ENCODE measurements around the gene AMOT. TPM values are rescaled to one million over a fixed set of nuclear protein-coding genes. Genes with fewer than 3 reads are reported as not detected.
A peak's percentile ranks its signal among the peaks of the same experiment; 100 is the strongest.

Gene AMOT
- polyA plus RNA-seq, 6 donors from 2014 or later: 2.4 to 4.3 (median 2.9) TPM

DNA sequence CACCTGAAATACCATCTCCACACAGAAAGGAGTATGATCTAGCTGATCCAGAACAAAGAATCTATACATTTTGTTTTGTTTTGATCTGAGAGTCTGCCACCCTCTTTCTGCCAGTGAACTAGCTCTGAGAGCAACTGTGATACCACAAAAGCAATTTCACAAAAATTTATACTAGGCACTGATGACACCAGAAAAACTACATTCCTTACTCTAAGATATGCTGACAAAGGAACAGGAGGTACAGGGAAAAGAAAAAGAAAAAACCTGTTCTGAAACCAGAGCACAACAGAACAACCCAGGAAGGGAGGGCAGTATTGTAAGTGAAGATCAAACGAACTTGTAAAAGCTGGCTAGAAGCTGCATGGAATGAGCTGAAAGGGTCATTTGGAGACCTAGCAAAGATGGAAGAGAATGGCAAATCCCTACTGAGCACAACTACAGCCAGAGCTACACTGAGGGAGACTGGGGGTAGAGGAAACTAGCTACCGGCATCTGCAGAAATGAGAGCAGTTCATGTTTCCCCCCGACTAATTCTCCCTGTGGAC, 31.9 kb downstream of the AMOT start:
- no peaks in the 10 kb centered on the region for H3K4me1 Mint-ChIP-seq
- H3K27ac Mint-ChIP-seq: no peak overlapping the region
- no peaks in the 10 kb centered on the region for H3K9me3 Mint-ChIP-seq
- H3K36me3 Mint-ChIP-seq: no peaks in the 10 kb centered on the region
- ATAC-seq (ENCODE audit: low read depth in 2 of 2) (no peak), DNase-seq (no peak)
- H3K4me3 Mint-ChIP-seq: no peak overlapping the region
- no peaks in the 10 kb centered on the region for H3K27me3 Mint-ChIP-seq

DNA sequence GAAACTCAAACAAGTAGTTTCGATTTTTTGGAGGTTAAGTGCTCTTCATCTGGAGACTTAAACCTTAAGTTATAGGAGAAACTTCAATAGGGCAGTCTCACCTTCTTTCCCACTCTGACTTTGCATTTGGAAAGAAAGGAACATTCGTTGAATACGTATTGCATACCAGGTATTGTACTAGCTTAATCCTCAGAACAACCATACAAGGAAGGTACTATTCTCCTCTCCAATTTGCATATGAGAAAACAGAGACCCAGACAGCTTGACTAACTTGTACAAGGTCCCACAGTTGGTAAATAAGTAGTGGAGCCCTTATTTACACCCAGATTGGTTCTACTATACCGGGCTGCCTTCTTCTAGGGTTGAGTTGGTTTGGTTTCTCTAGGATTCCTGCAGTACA, 32.6 kb downstream of the AMOT start:
- Mint-ChIP-seq H3K4me1 (no peaks in the 10 kb centered on the region), H3K9me3 (no peaks in the 10 kb centered on the region), H3K27me3 (no peaks in the 10 kb centered on the region), H3K27ac (no peak overlapping the region), H3K4me3 (no peak overlapping the region), H3K36me3 (peaks cover 0 to 2% of the 10 kb centered on the region in 2 donors)
- ATAC-seq (ENCODE audit: low read depth in 2 of 2): no peak
- DNase-seq: no peak

DNA sequence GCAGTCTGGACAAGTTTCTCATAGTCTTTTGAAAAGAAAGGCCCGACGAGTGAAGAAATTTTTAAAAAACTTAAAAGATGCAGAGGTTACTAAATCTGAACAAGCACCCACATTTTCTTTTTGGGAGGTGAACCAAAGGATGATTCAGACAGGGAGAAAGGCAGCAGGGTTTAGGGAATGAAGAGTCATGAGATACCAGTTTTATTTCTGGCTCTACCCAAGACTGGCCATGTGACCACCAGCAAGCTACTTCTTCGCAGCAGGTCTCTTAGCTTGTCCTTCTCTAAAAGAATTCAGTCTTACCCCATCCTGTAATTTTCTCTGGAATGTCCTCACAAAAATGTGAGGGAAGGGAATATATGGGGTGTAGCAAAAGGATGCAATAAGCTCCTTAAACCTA, 37.6 kb downstream of the AMOT start:
- H3K27me3 Mint-ChIP-seq: no peaks in the 10 kb centered on the region
- ATAC-seq (ENCODE audit: low read depth in 2 of 2) (no peak), DNase-seq (no peak)
- no peaks in the 10 kb centered on the region for H3K4me1 Mint-ChIP-seq
- peaks cover 12 to 15% of the 10 kb centered on the region in 2 donors for H3K36me3 Mint-ChIP-seq
- H3K4me3 Mint-ChIP-seq: no peak overlapping the region
- peaks cover 0 to 9% (median 2%) of the 10 kb centered on the region in 7 donors for H3K9me3 Mint-ChIP-seq
- H3K27ac Mint-ChIP-seq: no peak overlapping the region

DNA sequence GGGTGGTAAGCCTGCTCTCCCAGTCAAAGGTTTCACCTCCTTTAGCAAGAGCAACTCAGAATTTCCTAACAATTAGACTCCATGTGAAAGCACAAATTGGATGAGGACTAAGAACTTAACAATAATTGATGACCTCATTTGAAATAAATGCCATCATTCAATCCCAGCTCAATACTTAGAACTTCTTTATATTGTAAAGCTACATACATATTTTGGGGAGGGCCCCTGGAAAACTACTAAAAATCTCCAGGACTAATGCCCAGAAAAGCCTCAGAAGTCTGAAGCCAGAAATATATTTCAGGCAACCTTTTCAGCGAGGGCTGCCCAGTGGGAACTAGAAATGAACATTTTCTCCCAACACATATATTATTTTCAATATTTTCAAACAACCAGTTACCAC, 38.1 kb downstream of the AMOT start:
- H3K27ac Mint-ChIP-seq: no peak overlapping the region
- H3K27me3 Mint-ChIP-seq: no peaks in the 10 kb centered on the region
- no peak for ATAC-seq (ENCODE audit: low read depth in 2 of 2)
- peaks cover 15 to 20% of the 10 kb centered on the region in 2 donors for H3K36me3 Mint-ChIP-seq
- H3K9me3 Mint-ChIP-seq: peaks cover 0 to 10% (median 2%) of the 10 kb centered on the region in 7 donors
- H3K4me3 Mint-ChIP-seq: no peak overlapping the region
- no peak for DNase-seq
- H3K4me1 Mint-ChIP-seq: no peaks in the 10 kb centered on the region

DNA sequence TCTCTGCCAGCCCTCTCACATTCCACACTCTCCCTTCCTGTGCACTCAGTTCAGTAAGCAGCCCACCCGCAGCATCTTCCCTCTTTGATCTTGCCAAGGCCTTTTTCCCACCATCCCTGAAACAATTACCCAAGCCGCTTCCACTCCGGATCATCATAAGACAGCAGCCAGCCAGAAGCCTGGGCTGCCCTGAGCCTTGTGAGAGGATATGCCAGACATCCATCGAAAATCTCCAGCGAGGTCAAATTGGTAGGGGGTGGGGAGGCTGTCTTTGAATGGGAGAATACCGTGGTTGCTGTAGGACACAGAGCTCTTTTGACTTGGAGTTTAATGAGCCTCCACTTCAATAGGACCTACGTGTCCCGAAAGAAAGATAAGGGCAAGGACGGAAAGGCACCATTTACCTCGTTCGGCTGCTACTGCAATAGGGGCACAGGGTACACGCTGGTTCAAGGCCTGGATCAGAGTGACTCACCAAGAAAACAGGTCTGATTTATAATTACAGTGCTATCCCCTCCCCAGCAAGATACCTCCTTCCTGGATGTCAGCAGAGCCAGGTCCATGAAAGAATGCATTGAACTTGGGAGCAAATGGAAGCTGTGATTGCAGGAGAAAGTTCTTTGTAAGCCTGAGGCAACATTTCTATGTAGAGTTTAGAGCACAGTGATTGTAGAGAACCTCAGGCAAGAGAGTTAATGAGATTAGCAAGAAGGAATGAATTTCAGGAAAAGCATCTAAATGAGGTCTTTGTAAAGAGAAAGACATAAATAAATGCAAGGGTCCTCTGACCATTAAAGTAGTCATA, 39.5 kb downstream of the AMOT start:
- peaks cover 0 to 10% (median 2%) of the 10 kb centered on the region in 7 donors for H3K9me3 Mint-ChIP-seq
- ATAC-seq (ENCODE audit: low read depth in 2 of 2): no peak
- H3K27ac Mint-ChIP-seq: no peak overlapping the region
- peaks cover 15 to 20% of the 10 kb centered on the region in 2 donors for H3K36me3 Mint-ChIP-seq
- H3K27me3 Mint-ChIP-seq: no peaks in the 10 kb centered on the region
- DNase-seq: no peak
- H3K4me3 Mint-ChIP-seq: no peak overlapping the region
- no peaks in the 10 kb centered on the region for H3K4me1 Mint-ChIP-seq

DNA sequence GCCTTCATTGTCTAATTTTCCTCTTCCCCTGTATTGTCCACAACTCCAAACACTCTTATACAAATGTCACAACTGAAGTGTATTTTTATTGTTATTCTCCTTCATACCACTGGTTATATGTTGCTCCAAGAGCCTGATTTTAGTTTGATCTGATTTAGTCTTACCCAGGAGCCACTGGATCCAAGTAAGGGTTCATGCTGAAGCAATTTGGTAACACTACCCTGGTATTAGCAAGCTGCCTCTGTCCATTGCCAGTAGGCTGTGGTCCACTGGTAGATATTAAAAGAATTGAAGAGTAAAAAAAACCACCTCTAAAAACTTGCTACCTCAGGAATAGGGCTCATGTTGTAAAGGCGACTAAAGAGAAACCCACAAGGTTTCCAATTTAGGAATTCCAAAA, 41.2 kb downstream of the AMOT start:
- peaks cover 0 to 10% (median 2%) of the 10 kb centered on the region in 7 donors for H3K9me3 Mint-ChIP-seq
- H3K4me3 Mint-ChIP-seq: no peak overlapping the region
- no peaks in the 10 kb centered on the region for H3K4me1 Mint-ChIP-seq
- DNase-seq: no peak
- peaks cover 15 to 20% of the 10 kb centered on the region in 2 donors for H3K36me3 Mint-ChIP-seq
- no peak for ATAC-seq (ENCODE audit: low read depth in 2 of 2)
- H3K27ac Mint-ChIP-seq: no peak overlapping the region
- no peaks in the 10 kb centered on the region for H3K27me3 Mint-ChIP-seq

DNA sequence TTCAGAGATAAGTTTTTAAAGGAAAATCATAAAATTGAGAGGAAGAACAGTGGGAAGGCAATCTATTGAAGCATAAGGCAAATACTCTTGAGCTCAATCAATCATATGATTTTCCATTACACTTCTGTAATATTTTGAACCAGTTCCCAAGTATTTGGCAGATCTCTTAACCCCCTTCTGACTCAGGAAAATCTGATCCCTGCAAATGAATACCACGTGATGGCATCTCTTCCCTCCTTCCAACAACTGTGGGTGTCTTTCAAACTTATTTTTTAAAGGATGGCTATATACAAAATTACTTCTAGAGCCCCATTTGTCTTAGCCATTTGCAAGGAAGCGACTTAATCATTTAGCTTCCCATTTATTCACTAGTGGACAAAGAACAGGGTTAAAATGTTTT, 41.9 kb downstream of the AMOT start:
- no peak for DNase-seq
- Mint-ChIP-seq H3K4me1 (no peaks in the 10 kb centered on the region), H3K36me3 (peaks cover 15 to 20% of the 10 kb centered on the region in 2 donors), H3K4me3 (no peak overlapping the region), H3K27ac (no peak overlapping the region), H3K9me3 (peaks cover 0 to 10% (median 2%) of the 10 kb centered on the region in 7 donors), H3K27me3 (no peaks in the 10 kb centered on the region)
- no peak for ATAC-seq (ENCODE audit: low read depth in 2 of 2)

DNA sequence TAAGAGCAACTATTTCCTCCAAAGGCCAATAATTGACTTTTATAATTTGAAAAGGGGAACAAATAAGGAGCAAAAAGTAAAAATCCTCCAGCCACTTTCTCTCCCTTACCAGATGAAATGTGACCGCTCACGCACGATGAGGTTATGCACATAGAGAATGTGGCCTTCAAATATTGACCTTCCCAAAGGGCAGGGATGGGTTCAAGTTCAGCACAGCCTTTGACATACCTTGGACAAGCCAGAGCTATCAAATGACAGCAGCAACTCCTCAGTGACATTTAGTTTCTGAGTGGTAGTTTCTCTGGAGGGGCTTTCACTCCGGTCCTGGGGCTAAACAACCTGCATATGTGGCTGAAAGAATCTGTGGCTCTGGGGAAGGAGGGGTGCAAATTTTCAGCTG, 50.7 kb downstream of the AMOT start:
- H3K27ac Mint-ChIP-seq: no peak overlapping the region
- H3K4me3 Mint-ChIP-seq: no peak overlapping the region
- ATAC-seq (ENCODE audit: low read depth in 2 of 2): no peak
- peaks cover 4 to 10% (median 4%) of the 10 kb centered on the region in 3 donors for H3K4me1 Mint-ChIP-seq
- no peaks in the 10 kb centered on the region for H3K27me3 Mint-ChIP-seq
- peaks cover 0 to 7% of the 10 kb centered on the region in 2 donors for H3K36me3 Mint-ChIP-seq
- DNase-seq: no peak
- H3K9me3 Mint-ChIP-seq: peaks cover 0 to 1% (median 0%) of the 10 kb centered on the region in 7 donors

DNA sequence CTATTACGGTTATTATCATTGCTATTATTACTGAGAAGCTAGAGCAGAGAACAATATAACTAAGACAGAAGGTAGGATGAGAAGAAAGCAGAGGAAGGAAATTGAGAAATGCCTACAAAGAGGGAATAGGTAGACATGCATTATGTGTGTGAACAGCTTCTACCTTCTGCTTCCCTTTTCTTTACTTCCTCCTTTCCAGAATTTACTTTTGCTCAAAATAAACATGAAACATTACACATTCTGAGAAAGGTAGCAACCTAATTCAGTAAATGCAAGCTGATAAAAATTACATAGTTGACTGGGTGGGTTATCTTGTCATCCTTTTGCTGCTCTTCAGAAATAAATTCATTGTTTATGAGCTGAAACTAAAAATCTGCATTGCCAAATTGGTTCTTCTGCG, 54.6 kb downstream of the AMOT start:
- Mint-ChIP-seq H3K4me3 (no peak overlapping the region), H3K27ac (no peak overlapping the region), H3K36me3 (peaks cover 10 to 14% of the 10 kb centered on the region in 2 donors), H3K9me3 (peaks cover 0 to 5% (median 0%) of the 10 kb centered on the region in 7 donors), H3K4me1 (peaks cover 4 to 10% (median 4%) of the 10 kb centered on the region in 3 donors), H3K27me3 (no peaks in the 10 kb centered on the region)
- ATAC-seq (ENCODE audit: low read depth in 2 of 2) (no peak), DNase-seq (no peak)

DNA sequence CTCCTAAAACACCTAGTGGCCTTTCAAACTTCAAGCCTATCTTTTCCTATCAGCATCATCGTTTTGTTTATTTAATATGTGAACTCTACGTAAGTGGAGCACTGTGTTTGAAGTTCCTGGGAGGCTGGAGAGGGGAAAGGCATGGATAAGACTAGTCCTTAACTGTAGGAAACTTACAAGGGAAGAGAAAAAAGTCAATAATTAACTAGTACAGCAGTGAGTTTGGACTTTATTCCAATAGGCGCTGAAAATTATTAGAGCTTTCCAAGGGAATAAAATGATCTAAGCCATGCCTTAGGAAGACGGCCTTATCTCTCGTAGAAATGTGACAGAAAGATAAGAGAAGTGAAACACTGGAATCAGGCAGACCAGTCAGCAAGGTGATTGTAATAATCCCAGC, 55.3 kb downstream of the AMOT start:
- H3K4me3 Mint-ChIP-seq: no peak overlapping the region
- H3K27me3 Mint-ChIP-seq: no peaks in the 10 kb centered on the region
- ATAC-seq (ENCODE audit: low read depth in 2 of 2): no peak
- H3K36me3 Mint-ChIP-seq: peaks cover 10 to 17% of the 10 kb centered on the region in 2 donors
- peaks cover 0 to 5% (median 0%) of the 10 kb centered on the region in 7 donors for H3K9me3 Mint-ChIP-seq
- H3K27ac Mint-ChIP-seq: peak overlapping the region in 2 of 6 donors; percentile 2 to 51
- DNase-seq: no peak
- H3K4me1 Mint-ChIP-seq: peaks cover 4 to 10% (median 4%) of the 10 kb centered on the region in 3 donors

DNA sequence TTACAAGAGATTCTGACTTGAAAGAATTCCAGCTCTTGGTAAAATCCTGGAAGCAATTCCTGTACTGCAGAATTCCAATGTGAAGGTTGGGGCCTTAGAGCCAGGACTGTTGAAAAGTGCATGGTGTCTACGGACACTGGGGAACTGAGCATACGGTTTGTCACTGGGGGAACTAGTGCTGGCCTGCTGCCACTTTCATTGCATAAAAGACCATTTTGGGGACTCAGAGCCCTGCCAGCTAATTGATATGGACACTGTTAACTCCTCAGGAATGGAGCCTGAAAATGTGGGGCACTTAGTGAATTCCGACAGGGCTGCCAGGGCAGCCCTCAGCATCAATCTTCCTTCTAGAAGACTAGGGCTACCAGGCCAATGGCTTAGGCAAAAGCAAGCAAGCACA, 55.9 kb downstream of the AMOT start:
- Mint-ChIP-seq H3K4me1 (peaks cover 4 to 10% (median 4%) of the 10 kb centered on the region in 3 donors), H3K27ac (peak overlapping the region in 1 of 6 donors; percentile 38), H3K36me3 (peaks cover 10 to 17% of the 10 kb centered on the region in 2 donors), H3K9me3 (peaks cover 0 to 5% (median 0%) of the 10 kb centered on the region in 7 donors), H3K4me3 (no peak overlapping the region), H3K27me3 (no peaks in the 10 kb centered on the region)
- DNase-seq: no peak
- ATAC-seq (ENCODE audit: low read depth in 2 of 2): no peak

DNA sequence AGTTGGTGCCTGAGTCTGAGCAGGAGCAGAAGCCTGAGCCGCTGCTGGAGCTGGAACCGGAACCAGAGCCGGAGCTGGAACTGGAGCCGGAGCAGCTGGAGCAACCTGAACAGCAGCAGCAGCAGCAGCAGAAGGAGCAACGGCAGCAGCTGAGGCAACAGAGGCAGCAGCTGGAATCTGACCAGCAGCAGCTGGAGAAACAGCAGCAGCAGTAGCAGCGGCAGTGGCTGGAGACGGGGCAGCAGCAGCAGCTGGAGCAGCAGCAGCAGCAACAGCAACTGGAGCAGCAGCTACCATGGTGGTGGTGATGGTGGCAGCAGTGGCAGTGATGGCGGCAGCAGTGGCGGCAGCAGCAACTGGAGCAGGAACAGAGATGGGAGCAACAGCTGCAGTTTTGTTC, 61.5 kb downstream of the AMOT start:
- peaks cover 0 to 5% (median 0%) of the 10 kb centered on the region in 7 donors for H3K9me3 Mint-ChIP-seq
- peaks cover 10 to 17% of the 10 kb centered on the region in 2 donors for H3K36me3 Mint-ChIP-seq
- H3K4me1 Mint-ChIP-seq: no peaks in the 10 kb centered on the region
- H3K27me3 Mint-ChIP-seq: no peaks in the 10 kb centered on the region
- ATAC-seq (ENCODE audit: low read depth in 2 of 2) (no peak), DNase-seq (no peak)
- H3K27ac Mint-ChIP-seq: no peak overlapping the region
- no peak overlapping the region for H3K4me3 Mint-ChIP-seq

DNA sequence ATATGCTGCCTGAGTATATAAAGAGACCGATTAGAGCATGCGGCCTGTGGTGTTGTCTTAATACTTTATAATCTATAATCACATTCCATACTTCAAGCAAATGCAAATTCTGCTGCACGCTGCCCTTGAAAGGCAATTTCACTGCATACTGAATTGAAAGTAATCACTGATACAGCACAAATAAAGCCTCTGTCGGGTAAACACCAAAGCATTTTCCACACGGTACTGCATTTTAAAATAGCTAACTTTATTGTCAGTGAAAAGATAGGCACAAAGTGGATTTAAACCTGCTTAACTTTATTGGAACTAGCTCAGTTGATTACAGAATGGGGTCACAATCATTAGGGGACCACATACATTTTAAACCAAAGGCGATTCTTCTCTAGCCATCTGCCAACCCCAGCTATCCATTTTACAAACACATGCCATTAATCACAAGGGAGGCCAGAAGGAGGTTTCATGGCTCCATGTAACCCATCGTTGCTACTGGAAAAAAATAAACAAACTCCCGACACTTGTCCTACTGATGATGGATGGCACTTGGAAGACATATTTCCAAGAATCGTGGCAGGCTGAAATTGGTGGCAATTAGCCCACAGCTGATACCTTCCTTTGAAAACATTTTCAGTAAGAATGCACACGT, 65.9 kb downstream of the AMOT start:
- Mint-ChIP-seq H3K27ac (no peak overlapping the region), H3K36me3 (no peaks in the 10 kb centered on the region), H3K4me3 (no peak overlapping the region), H3K9me3 (peaks cover 0 to 5% (median 1%) of the 10 kb centered on the region in 7 donors), H3K4me1 (no peaks in the 10 kb centered on the region), H3K27me3 (peaks cover 0 to 4% (median 0%) of the 10 kb centered on the region in 3 donors)
- DNase-seq: no peak
- no peak for ATAC-seq (ENCODE audit: low read depth in 2 of 2)

DNA sequence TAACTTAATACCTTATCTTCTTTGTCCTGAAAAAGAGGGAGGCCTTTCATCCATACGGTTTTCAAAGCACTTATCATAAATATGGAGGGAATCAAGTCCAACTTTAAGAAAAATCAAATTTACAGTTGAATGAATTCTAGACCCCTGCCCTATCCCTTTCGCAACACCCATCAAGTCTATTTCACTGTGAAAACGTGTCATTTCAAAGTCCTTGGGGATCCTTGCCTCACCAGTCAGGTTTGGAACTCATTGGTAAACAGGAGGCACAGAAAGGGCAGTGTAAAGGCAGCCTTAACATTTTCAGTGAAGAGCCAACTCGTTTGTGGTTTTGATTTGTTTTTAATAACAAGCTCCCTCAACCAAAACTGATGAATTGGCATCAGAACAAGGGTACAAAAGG, 66.5 kb downstream of the AMOT start:
- no peaks in the 10 kb centered on the region for H3K4me1 Mint-ChIP-seq
- H3K27ac Mint-ChIP-seq: no peak overlapping the region
- no peak overlapping the region for H3K4me3 Mint-ChIP-seq
- ATAC-seq (ENCODE audit: low read depth in 2 of 2): no peak
- no peak for DNase-seq
- peaks cover 0 to 4% (median 0%) of the 10 kb centered on the region in 3 donors for H3K27me3 Mint-ChIP-seq
- peaks cover 0 to 5% (median 1%) of the 10 kb centered on the region in 7 donors for H3K9me3 Mint-ChIP-seq
- H3K36me3 Mint-ChIP-seq: no peaks in the 10 kb centered on the region
